NCI-H2196 treated with DMSO at 0.1 percent for 48 hours (cell line): ENCODE results near the gene IVNS1ABP.
"Not testable (repeated sequence)": the region's sequence is repeated elsewhere in the genome, so short reads cannot be mapped to it uniquely, and the experiment has no call there.

Source experiments
- DNase-seq: peaks from one replicate; lab custom pipeline; 2025; ENCODE audit not compliant: unreplicated experiment; lab: John Stamatoyannopoulos, UW

Gene IVNS1ABP

DNA sequence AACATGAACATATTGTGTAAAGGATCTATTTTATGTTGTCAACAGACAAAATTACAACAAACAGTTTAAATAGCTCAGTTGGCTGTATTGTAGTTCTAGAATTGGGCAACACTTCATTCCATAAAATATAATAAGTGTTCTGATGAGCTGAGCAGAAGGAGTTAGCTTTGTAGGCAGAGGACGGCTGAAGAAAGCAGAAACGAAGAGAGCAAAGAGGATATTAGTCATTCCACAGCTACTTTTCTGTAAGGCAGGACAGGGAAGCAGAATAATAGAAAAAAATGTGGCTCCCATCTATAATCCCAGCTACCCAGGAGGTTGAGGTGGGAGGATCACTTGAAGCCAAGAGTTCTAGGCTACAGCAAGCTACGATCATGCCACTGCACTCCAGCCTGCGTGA, 20.2 kb upstream of the IVNS1ABP start:
- no peak for DNase-seq

DNA sequence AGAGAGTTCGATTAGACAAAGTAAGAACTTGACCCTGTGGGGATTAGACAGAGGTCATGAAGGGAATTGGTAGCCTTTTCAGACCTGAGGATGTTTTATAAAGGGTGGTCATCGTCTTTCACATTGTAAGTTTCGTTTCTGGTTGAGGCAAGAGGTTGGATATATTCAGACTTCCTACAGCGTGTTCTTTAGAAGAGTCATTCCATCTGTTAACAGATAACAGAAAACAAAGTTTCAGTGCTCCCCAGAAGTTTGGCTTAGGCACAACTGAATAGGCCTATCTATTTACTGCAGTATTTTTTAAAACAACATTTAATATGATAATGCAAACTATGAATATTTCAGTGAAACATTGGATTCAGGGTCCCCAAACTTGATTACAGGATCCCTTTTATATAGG, 17.1 kb upstream of the IVNS1ABP start:
- no peak for DNase-seq

- DNase-seq, result no peak
Measured at GRCh38 chr1:185328255-185328654, 11.2 kb upstream of the IVNS1ABP start.

DNA sequence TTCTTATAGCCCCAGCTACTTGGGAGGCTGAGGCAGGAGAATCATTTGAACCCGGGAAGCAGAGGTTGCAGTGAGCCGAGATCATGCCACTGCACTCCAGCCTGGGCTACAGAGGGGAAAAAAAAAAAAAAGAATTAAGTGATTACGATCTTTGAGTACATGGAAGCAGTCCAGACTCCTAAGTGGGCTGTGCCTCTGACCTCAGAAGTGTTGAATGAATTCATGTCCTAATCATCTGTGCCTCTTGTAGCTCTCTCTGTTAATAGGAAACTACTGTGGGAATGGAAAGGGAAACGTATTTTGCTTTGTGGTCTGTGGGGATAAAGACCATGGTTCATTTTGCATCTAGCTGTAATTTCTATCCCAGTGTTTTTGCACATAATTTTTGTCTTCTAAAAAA, 8.4 kb upstream of the IVNS1ABP start:
- no peak for DNase-seq

DNA sequence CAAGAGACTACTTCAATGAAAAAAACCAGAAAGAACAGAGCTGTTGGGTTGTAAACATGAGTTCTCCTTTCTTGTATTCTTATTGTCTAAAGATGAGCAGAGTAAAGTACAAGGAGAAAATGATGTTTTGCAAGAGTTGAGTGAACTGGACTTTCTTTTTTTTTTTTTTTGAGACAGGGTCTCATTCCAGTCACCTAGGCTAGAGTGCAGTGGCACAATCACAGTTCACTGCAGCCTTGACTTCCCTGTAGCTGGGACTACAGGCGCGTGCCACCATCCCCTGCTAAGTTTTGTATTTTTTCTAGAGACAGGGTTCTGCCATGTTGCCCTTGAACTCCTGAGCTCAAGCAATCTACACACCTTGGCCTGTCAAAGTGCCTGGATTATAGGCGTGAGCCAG, 7.1 kb upstream of the IVNS1ABP start:
- no peak for DNase-seq

DNA sequence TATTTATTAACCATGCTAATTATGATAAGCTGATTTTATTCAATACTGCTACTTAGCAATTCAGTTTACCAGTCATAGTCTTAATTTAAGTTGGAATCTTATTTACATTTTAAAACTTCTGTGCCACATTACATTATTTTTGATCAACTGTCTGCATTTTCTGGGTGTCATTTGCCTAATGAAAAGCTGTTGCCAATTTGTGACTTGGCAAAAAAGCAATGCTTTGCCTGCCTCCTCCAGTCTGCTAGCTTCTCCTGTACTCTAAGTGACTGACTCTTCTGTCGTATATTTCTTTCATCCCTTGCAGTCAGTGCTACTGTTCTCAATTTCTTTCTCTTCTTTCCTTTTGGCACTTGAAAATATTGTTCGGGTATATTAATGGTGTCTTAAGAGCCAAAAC, 5.6 kb upstream of the IVNS1ABP start:
- no peak for DNase-seq

DNA sequence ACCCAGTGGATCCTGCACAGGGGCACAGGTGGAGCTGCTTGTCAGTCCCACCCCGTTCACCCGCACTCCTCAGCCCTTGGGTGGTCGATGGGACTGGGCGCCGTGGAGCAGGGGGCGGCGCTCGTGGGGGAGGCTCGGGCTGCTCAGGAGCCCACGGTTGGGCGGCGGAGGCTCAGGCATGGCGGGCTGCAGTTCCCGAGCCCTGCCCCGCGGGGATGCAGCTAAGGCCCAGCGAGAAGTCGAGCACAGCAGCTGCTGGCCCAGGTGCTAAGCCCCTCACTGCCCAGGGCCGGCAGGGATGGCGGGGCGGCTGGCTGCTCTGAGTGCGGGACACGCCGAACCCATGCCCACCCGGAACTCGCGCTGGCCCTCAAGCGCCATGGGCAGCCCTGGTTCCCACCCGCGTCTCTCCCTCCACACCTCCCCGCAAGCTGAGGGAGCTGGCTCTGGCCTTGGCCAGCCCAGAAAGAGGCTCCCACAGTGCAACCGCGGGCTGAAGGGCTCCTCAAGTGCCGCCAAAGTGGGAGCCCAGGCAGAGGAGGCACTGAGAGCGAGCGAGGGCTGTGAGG, 4.7 kb upstream of the IVNS1ABP start:
- DNase-seq, result not testable (repeated sequence)

DNA sequence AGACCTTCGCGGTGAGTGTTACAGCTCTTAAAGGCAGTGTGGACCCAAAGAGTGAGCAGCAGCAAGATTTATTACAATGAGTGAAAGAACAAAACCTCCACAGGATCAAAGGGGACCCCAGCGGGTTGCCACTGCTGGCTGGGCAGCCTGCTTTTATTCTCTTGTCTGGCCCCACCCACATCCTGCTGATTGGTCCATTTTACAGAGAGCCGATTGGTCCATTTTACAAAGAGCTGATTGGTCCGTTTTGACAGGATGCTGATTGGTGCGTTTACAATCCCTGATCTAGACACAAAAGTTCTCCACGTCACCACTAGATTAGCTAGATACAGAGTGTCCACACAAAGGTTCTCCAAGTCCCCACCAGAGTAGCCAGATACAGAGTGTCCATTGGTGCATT, 4.1 kb upstream of the IVNS1ABP start:
- DNase-seq, result not testable (repeated sequence)

DNA sequence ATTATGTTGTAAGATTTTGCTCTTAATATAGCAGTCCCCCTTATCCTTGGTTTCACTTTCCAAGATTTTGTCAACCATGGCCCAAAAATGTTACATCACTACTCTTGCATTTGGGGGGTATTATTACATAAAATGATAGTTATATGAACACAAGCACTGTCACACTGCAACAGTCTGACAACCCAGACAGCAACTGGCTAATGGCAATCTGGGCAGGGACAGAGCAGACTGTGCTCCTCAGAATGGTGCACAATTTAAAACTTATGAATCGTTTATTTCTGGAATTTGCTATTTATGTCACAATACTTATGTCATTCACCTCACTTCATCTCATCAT, 2.1 kb upstream of the IVNS1ABP start:
- DNase-seq, result no peak

DNA sequence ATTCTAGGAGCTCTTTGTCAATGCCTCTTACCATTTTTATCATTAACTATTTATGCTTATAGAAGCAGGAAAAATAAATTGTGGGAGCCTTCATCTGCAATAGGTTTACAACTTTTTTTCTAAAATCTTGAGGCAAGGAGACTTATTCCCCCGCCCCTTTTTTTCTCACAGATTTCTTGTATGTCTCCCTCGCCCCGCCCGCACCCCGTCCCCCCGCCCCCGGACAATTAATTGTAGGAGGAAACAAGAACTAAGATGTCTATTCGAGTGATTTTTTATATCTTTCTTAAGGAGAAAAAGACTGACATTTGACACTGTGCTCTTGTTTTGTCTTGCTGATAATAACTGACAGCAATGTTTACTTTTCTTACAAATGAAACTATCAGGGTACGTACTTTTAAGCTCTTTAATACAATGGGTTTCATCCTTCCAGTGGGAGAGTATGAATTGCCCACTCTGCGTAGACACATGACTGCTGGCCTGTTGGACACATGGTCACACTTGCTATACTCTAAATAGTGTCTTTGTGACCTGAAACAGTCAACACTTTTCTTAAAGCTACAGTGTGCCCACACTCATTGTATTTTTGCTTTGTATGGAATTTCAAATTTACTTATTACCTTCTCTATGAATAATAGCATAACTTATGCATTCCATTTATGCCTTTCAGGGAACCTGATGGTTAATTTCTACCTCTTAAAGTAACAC, 1.5 kb upstream of the IVNS1ABP start:
- no peak for DNase-seq

- DNase-seq, result peak; percentile 40
Measured at GRCh38 chr1:185317886-185318310, 855 bp upstream of the IVNS1ABP start.

- DNase-seq, result peak; percentile 22
Measured at GRCh38 chr1:185316163-185317033, 645 bp downstream of the IVNS1ABP start.

DNA sequence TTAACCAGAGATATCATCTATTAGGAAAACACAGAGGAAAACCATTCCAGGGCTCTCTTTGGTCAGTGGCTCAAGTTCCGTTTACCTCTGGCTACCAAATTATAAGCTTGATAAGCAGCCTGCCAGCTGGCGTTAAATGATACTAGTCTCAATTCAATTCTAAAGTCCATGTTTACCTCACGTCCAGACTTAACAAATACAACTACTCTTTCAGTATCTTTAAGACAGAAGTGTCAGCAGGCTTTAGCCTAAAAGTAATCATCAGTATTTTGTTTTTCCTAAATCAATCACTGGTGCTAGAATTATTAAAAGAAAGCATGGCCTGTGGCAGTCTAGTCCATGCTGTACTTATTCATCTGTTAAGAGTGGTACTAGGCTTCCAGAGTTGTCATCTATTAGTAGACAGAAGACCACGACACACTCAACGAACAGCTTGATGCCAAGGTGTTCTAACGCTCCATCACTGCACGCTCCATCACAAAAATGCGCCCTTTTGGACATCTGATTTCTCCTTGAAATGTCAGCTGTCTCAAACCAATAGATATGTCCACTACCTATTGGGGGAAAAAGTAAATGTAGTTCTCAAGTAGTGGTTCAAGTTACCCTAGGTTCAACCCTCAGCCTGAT, 1.5 kb downstream of the IVNS1ABP start:
- no peak for DNase-seq

GRCh38 chr1:185314411-185314810, 2.6 kb downstream of the IVNS1ABP start:
- DNase-seq, result no peak

DNA sequence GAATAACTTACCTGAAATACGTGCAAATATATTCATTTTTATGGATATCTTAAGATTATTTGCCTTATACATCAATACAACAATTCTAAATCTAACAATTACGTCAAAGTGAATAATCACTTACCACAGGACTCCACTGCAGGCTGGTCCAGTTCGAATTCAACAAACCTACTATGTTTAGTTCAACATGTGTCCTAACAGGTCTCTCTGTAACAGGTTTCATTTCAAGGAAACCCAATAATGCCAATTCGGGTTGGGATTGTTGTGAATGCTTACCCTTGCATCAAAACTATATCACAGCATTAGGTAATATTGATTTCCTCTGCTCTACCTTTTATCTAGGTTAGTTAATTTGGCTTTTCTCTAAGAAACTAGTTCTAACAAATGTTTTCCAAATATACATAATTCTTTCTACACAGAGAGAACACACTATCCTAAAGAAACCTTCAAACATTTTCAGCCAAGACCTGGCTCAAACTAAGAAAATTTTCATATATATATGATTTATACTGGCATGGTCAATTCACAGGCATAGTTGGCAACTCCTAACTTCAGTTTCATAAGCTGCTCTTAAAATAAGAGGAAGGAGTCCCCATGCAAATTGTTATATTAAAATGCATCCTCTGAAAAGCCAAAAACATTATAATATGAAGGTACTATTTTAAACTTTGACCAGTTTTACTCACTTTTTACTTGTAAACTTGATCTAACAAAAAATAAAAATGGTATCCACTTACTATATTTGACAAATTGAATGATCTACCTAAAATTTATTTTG, 4.5 kb downstream of the IVNS1ABP start:
- no peak for DNase-seq

GRCh38 chr1:185311589-185312225, 5.3 kb downstream of the IVNS1ABP start:
- no peak for DNase-seq

DNA sequence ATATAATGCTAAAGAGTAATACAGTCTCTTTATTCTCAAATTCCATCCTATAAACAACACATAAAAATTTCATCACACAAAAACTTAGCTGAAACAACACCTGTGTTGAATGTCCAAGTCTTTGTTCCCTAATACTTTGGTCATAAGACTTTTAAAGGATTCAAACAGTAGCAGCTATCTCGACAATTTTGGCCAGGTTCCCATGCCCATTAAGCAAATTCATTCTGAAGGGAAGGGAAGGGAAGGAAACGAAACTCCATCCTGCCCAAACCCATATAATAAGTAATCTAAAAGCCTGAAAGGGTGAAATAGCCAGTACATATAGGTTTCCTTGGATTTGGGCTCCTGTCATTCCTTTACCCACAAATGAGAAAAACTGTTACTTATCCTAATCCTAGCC, 7.5 kb downstream of the IVNS1ABP start:
- no peak for DNase-seq

DNA sequence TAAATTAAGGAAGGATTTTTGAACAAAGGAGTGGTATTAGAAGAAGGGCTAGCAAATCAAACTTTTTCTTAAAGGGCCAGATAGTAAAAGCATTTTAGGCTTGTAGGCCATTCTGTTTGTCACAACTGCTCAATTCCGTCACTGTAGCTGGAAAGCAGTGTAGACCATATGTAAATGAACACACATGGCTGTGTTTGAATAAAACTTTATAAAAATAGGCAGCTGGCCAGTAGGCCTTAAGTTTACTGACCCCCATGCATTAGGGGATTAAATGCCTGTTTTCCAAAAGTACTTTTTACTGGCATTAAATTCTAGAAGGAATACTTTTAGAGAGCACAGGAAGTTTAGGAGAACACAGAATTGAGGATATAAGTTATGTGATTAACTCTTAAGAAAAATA, 8.9 kb downstream of the IVNS1ABP start:
- DNase-seq, result no peak

DNA sequence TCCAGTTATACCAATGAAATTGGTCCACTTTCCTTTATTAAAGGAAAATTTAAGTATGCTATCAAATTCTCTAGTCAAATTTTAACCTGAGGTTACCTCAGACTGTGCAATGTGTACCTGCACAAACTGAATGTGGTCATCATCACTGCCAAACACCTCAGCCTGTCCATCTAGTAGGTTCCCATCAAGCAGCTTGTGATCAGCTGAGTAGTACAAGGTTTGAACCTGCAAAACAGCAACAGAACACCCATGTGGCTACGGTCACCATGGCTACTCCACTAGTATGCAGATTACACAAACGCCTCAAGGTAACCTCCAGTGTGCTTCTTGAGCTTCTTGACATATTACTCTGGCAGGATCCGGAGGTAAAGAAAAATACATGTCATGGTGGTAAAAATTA, 11.6 kb downstream of the IVNS1ABP start:
- no peak for DNase-seq

GRCh38 chr1:185300152-185300551, 16.9 kb downstream of the IVNS1ABP start:
- no peak for DNase-seq
